Activated CD4-positive, CD25-positive, alpha-beta regulatory T cell treated with anti-CD3 and anti-CD28 coated beads, Interleukin-2, amount 50 U/mL, for 24 hours (primary cell): Measurements from ENCODE around the gene CHRM1.
A peak's percentile ranks its signal among the peaks of the same experiment; 100 is the strongest.

Experiments used
- ATAC-seq, 2 donors: fragments of 150-1000 bp; cut with Tn5 transposase; one replicate each; pipeline ENCODE4 v1.10.0; 2021; ENCODE audit warnings: mild to moderate bottlenecking in 1 of 2, moderate library complexity in 1 of 2

The CHRM1 gene

GRCh38 chr11:62925745-62926679 lies 4.8 kb upstream of the CHRM1 start:
- ATAC-seq: no peak

- ATAC-seq: no peak
Measured at GRCh38 chr11:62925308-62925707, 4.1 kb upstream of the CHRM1 start.

- peak in 1 of 2 donors; percentile 30 for ATAC-seq
Measured at GRCh38 chr11:62923601-62924411, 2.6 kb upstream of the CHRM1 start.

- peak in 1 of 2 donors; percentile 48 for ATAC-seq
Measured at GRCh38 chr11:62922653-62923431, 1.7 kb upstream of the CHRM1 start.

- ATAC-seq: no peak
Measured at GRCh38 chr11:62922189-62922589, 1.0 kb upstream of the CHRM1 start.

- ATAC-seq: no peak
Measured at GRCh38 chr11:62921573-62922188, 518 bp upstream of the CHRM1 start.

DNA sequence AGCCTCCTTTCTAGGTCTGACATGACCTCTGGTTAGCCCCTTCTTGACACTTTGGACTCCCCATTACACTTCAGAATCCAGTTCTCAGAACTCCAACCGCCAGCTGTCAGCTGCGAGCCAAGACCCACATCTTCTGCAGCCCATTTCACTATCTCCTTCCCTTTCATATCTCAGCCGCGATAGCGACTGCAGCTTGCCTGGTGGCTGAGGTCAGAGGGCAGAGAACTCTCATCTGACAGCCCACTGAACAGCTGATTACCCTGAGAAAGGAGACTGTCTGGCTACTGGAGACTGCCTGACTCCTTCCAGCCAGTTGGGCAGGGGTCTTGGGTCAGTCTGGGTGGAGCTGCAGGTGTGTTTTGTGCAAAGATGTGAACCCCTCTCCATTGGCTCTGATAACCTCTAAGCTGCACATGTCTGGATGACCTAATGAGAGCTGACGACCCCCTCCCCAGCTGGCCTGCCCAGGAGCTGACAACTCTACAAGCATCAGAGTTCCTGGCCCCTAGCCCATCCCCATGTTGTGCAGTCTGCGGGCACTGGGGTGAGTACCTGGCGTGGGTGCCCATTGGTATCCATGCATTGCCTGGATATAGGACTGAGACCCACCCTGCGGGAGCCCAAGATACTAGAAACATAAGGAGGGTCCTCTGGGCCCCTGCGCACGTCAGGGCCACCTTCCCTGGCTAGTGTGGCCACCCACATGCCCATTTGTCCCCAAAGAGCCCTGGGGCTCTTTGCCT lies 1.1 kb downstream of the CHRM1 start:
- ATAC-seq: no peak

DNA sequence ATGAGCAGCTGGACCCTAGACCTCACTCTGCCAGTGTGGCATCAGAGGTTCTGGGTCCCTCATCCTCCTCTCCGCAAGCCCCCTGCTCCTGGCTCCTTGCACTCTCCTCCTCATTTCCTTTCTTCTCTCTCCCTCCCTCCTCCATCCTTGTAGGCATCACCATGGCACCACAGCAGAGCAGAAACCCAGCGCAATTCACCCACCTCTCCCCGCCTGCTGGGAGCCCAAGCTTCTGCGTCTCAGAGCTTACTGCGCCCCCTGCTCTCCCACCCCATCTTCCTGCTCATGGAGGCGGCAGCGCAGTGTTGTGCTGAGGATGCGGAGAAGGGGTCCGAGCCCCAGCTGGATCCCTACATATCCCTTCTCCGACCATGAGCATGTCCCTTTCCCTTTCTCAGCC lies 1.7 kb downstream of the CHRM1 start:
- ATAC-seq: no peak

DNA sequence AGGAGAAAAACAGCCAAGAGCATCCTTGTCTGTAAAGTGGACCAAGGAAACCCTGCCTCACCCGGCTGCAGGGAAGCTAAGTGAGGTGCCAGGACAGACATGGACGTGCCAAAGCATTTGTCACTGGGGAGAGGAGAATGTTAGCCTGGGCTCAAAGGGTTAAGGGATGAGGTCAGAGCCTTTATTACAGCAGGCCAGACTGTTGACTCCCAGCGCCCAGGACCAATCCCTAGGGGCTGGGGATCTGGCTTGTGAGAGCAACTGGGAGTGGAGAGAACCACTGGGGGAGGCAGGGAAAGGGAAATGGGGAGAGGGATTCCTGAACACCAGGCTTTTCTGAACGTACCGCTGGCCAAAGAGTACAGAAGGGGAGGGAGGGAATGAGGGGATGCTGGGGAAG lies 2.6 kb downstream of the CHRM1 start:
- no peak for ATAC-seq

DNA sequence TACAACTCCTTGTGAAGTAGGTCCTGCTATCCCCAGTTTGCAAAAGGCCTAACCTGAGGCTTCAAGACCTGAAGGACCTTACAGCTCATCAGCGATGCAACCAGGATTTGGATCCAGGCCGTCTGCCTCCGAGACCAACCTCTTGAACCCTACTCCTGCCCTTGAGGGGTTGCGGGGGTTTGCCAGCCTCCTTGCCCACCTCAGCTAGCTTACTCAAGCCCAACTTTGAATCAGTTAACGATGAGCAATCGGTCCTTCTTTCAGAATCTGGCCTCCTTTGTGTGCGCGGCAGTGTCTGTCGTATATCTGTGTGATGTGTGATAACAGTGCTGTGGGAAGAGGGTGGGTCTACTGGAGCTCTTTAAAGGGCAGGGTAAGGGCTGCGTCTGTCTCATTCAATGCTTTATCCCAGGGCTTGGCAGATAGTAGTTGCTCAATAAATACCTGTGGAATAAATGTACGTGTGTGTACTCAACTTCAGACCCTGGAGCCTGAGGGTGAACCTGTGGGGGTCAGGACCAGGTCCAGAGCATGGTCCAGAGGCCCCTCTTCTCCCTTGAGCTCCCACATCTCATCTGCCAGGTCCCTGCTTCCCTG lies 3.2 kb downstream of the CHRM1 start:
- ATAC-seq: no peak

DNA sequence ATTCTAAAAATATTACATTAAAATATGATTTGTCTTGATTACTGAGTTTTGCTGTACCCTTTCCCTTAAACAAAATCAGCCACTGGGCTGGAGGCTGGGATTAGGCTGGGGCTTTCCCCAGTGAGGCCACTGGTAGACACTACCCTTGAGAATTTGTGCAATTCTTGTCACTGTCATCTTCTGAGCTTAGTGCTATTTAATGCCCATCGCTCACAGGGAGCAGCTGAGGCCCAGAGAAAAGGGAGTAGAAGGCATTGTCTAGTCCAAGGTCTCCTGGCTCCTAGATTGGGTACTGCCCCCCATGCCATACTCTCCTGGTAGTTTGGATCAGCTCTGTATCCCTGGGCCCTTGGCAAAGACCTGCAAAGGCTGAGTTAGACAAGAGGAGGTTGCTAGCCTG lies 6.7 kb downstream of the CHRM1 start:
- ATAC-seq: no peak

DNA sequence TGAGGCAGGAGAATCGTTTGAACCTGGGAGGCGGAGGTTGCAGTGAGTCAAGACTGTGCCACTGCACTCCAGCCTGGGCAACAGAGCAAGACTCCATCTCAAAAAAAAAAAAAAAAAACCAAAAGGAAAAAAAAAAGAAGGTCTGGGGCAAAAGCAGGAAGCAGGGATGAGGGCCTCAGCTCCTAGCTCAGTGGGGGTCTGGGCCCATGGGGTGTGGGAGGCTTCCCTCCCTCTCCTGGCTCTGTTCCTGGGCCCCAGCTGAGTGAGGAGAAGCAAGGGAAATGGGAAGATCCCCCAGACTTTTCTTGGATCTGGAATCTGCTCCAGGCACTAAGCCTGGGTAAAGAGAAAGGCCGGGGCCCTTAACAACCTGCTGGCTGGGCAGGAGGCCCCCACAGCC lies 8.9 kb downstream of the CHRM1 start:
- no peak for ATAC-seq

DNA sequence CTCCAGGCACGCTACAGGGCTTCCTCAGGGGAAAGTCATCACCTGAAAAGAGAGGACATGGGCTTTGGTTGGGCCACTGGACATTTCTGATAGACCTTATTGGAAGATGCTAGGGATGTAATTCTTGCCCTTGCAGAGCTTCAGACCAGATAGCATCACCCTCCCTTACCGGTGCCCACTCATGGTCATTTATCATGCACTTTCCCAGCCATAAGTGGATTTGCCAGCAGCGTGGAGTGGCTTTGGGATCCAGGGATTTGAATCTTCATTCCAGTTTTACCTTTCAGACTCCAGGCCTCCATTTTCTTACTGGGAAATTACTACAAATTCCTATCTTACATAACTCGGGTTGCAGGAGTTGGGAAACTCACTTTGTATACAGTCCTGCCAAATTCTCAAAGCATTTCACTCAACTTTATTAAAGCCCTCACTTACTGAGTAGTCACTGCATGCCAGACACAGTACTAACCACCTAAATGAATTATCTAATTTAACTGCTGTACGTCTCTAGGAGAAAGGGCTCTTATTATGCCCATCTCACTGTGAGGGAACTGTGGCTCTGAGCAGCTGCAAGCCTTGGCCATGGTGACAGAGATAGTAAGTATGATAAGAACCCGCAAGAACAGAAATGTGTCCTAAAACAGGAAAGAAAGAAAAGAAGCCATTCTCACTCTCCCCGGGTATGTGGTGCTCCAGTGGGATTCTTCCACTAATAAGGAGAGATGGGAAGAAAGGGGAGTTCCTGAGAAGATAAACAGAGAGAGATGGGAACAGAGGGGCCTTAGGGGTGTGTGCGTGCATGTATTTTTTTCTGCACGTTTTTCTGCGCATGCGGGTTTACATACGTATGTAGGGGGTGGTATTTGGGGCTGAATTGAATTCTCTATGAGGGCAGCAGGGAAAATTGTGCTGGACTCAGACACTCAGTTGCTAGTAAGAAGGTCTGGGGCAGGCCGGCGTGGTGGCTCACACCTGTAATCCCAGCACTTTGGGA lies 9.7 kb downstream of the CHRM1 start:
- ATAC-seq: no peak

DNA sequence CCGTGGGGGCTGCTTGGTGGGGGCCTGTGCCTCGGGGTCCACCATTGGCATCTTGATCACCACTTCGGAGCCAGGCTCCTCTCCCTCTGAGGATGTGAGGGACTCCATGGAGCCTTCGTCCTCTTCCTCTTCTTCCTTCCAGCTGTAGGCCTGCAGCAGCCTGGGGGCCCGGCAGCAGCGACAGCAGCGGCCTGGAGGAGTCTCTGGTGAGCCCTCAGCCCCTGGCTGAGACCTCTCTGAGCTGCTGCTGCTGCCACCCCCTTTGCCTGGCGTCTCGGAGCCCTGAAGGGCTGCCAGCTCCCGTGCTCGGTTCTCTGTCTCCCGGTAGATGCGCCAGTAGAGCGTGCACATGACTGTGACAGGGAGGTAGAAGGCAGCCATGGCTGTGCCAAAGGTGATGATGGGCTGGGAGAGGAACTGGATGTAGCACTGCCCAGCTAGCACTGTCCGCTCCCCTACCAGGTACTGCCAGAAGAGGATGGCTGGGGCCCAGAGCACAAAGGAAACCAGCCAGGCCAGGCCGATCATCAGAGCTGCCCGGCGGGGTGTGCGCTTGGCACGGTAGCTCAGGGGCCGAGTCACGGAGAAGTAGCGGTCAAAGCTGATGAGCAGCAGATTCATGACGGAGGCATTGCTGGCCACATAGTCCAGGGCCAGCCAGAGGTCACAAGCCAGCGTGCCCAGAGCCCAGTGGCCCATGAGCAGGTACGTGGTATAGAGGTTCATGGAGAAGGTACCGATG lies 10.9 kb downstream of the CHRM1 start:
- no peak for ATAC-seq

DNA sequence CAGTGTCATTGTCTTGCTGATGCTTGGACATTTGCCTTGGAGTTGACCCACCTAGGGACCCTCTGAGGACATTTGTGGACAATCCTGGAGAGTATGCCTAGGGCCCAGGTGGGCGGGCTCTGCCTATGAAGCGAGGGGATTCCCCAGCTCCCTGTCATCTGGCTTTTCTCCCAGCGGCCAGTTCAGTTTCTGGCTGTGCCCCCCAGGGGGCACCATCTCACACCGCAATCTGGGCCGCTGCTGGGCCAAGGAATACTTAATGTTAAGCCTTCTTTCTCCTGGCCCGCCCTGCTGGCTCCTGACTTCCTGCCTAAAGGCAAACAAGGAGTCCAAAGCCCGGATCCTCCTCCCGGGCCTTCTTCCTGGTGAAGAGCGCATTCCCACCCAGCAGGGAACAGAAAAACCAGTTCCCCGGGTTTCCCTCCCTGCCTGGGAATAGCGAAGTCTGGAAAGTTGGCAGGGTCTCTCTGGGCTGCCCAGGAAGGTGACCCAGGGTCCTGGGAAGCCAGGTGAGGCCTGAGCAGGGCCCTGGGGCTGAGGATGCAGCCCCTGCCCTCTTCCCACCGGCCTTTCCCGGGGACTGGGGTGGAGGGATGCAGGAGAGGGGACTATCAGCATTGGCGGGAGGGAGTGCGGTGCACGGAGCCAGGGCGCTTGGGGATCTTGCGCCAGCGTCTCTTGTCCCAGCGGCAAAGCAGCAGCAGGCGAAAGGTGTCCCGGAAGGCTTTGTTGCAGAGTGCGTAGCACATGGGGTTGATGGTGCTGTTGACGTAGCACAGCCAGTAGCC lies 11.9 kb downstream of the CHRM1 start:
- ATAC-seq: peak in 1 of 2 donors; percentile 30

DNA sequence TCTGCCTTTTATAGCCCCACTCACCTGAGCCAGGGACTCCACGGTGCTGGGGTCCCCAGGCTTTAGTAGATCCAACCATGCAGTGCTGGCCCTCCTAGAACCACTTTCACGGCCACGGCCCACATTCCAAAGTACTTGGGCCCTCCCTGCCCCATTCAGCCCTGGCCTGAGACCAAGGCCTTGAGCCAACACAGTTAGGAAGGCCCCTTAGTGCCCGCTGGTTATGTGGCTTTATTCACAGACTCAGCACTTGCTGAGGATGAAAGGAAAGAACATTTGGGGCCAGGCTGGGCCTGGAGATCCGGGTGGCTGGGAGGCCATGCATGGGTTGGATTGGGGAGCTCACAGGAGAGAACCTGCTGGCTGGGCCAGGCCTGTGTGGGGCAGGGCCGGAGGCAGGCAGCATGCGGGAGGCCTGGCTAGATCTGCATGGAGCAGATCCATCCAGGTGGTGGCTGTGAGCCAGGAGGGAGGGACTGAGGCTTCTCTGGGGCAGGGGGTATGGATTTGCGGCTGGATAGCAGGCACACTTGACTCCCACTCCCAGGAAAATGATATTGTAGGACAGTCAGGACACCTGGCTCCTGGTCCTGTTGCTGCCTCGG lies 12.6 kb downstream of the CHRM1 start:
- no peak for ATAC-seq

GRCh38 chr11:62905927-62906531 lies 15.1 kb downstream of the CHRM1 start:
- ATAC-seq: peak; percentile 37 to 55

GRCh38 chr11:62905296-62905695 lies 15.9 kb downstream of the CHRM1 start:
- no peak for ATAC-seq
